HEK293T (cell line): Measurements from ENCODE around the gene DNPEP.

Experiments used
- ARNT ChIP-seq: fragments of 450-650 bp; IDR thresholded peaks from 2 replicates; pipeline ENCODE4 v1.6.1; 2017; ENCODE audit warnings: mild to moderate bottlenecking
- FOXM1 ChIP-seq: fragments of 450-650 bp; IDR thresholded peaks from 2 replicates; pipeline ENCODE4 v1.6.1; 2017; ENCODE audit warnings: mild to moderate bottlenecking, borderline replicate concordance
- NFRKB ChIP-seq: fragments of 450-650 bp; IDR thresholded peaks from 2 replicates; pipeline ENCODE4 v1.6.1; 2016; ENCODE audit warnings: mild to moderate bottlenecking, moderate library complexity
- SP1 ChIP-seq: fragments of 450-650 bp; IDR thresholded peaks from 2 replicates; pipeline ENCODE4 v1.6.1; 2017

- no peak for TF ChIP-seq SP1
- no peak for TF ChIP-seq NFRKB
- no peak for TF ChIP-seq ARNT
- no peak for TF ChIP-seq FOXM1
Measured at GRCh38 chr2:219350710-219351221, 36.9 kb downstream of the DNPEP start.
